GM19035 (cell line): ENCODE results near the gene PLXDC1.
A peak's percentile ranks its signal among the peaks of the same experiment; 100 is the strongest.

ENCODE experiments used
- ATAC-seq: cut with Tn5 transposase; IDR thresholded peaks from one replicate; pipeline ENCODE4 v1.9.1; 2021; ENCODE audit not compliant: unreplicated experiment

PLXDC1 gene

GRCh38 chr17:39158623-39159022 is 7.2 kb upstream of the PLXDC1 start:
- no peak for ATAC-seq

GRCh38 chr17:39156491-39156890 is 5.1 kb upstream of the PLXDC1 start:
- no peak for ATAC-seq

- ATAC-seq, result no peak
Measured at GRCh38 chr17:39155654-39156053, 4.2 kb upstream of the PLXDC1 start.

GRCh38 chr17:39153599-39154051 is 2.2 kb upstream of the PLXDC1 start:
- peak; percentile 66 for ATAC-seq

- ATAC-seq, result no peak
Measured at GRCh38 chr17:39151943-39152818, 744 bp upstream of the PLXDC1 start.

GRCh38 chr17:39150795-39151149 is 665 bp downstream of the PLXDC1 start:
- no peak for ATAC-seq

GRCh38 chr17:39150104-39150634 is 1.3 kb downstream of the PLXDC1 start:
- no peak for ATAC-seq

GRCh38 chr17:39147221-39148185 is 3.9 kb downstream of the PLXDC1 start:
- ATAC-seq, result no peak

- ATAC-seq, result no peak
Measured at GRCh38 chr17:39146273-39146672, 5.2 kb downstream of the PLXDC1 start.

- ATAC-seq, result no peak
Measured at GRCh38 chr17:39145143-39145542, 6.3 kb downstream of the PLXDC1 start.

- no peak for ATAC-seq
Measured at GRCh38 chr17:39144416-39144840, 7.0 kb downstream of the PLXDC1 start.

- ATAC-seq, result no peak
Measured at GRCh38 chr17:39143552-39144093, 7.8 kb downstream of the PLXDC1 start.

- no peak for ATAC-seq
Measured at GRCh38 chr17:39141915-39142664, 9.3 kb downstream of the PLXDC1 start.

- ATAC-seq, result no peak
Measured at GRCh38 chr17:39141294-39141693, 10.1 kb downstream of the PLXDC1 start.

GRCh38 chr17:39139561-39139960 is 11.9 kb downstream of the PLXDC1 start:
- no peak for ATAC-seq

GRCh38 chr17:39139161-39139511 is 12.3 kb downstream of the PLXDC1 start:
- ATAC-seq, result no peak

GRCh38 chr17:39138431-39139160 is 12.8 kb downstream of the PLXDC1 start:
- no peak for ATAC-seq

- ATAC-seq, result no peak
Measured at GRCh38 chr17:39134878-39135277, 16.6 kb downstream of the PLXDC1 start.

GRCh38 chr17:39132192-39132610 is 19.2 kb downstream of the PLXDC1 start:
- ATAC-seq, result no peak

GRCh38 chr17:39131616-39132015 is 19.8 kb downstream of the PLXDC1 start:
- no peak for ATAC-seq
